HG03045 (cell line): ENCODE results near the gene HS3ST5.

Source experiments
- ATAC-seq: cut with Tn5 transposase; IDR thresholded peaks from one replicate; pipeline ENCODE4 v1.9.1; 2021; ENCODE audit warnings: mild to moderate bottlenecking, moderate library complexity; ENCODE audit not compliant: unreplicated experiment

The HS3ST5 gene

DNA sequence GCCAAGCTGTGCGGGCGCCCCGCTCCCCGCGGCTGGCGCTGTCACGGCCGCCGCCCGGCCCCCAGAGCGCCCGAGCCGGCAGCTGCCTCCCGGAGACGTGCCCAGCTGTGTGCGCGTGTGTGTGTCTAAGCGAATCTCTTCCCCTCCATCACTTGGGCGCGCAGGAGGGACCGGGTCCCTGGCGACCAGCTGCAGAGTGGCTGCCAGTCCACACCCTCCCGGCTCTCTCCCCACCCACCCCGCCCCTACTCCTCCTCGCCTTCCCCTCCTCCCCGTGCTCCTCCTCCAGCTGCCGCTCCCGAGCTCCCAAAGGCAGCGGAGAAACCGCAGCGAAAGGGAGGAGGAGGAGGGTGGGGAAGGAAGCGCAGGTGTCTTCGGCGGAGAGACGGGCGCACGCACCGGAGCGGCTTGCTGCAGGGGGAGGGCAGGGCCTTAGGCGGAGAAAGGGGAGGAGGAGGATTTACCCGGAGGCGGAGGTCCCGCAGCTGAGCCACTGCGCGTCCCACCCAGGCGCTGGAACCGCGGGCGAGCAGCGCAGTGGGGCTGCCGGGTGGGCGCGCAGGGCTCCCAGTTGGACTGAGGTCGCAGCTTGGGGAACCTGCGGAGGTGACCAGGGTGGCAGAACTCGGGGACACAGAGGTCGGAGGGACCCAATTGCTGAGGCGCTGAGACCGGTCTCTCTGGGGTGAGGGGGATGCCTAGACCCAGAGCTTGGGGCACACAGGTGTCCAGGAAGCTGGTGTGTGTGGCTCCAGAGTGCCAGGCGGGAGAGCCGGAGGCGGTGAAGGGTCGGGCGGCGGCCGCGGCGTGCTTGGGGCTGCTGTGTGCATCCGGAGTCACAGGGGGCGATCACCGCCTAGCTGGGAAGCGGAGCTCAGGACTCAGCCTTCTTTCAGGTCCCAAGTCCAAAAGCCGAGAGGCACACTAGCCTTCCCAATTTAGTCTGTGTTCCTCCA, at the start of gene HS3ST5:
Gene HS3ST5 (minus strand): TSS at position 198 of the 956 bp plus-strand sequence. CDS start 280,178 bp downstream, outside the sequence.
- no peak for ATAC-seq

DNA sequence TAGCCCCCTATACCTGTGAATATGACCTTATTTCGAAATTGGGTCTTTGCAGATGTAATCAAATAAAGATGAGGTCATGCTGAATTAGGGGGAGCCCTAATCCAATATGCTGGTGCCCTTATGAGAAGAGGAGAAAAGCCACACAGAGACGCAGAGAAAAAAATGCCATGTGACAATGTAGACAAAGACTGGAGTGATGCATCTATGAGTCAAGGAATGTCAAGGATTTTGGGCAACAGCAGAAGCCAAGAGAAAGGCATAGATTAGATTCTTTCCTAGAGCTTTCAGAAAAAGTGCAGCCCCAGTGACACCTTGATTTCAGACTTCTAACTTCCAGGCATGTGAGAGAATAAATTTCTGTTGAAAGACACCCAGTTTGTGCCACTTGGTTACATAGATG, 47.4 kb upstream of the HS3ST5 start:
- ATAC-seq = no peak

- ATAC-seq = no peak
These were observed 46.3 kb upstream of the HS3ST5 start for GRCh38 chr6:114389111-114389510.

- no peak for ATAC-seq
These were observed 39.6 kb upstream of the HS3ST5 start for GRCh38 chr6:114382406-114382805.

GRCh38 chr6:114377881-114378280, 35.1 kb upstream of the HS3ST5 start:
- ATAC-seq = no peak

- ATAC-seq = no peak
These were observed 33.9 kb upstream of the HS3ST5 start for GRCh38 chr6:114376611-114377175.

GRCh38 chr6:114375541-114376192, 32.8 kb upstream of the HS3ST5 start:
- no peak for ATAC-seq

DNA sequence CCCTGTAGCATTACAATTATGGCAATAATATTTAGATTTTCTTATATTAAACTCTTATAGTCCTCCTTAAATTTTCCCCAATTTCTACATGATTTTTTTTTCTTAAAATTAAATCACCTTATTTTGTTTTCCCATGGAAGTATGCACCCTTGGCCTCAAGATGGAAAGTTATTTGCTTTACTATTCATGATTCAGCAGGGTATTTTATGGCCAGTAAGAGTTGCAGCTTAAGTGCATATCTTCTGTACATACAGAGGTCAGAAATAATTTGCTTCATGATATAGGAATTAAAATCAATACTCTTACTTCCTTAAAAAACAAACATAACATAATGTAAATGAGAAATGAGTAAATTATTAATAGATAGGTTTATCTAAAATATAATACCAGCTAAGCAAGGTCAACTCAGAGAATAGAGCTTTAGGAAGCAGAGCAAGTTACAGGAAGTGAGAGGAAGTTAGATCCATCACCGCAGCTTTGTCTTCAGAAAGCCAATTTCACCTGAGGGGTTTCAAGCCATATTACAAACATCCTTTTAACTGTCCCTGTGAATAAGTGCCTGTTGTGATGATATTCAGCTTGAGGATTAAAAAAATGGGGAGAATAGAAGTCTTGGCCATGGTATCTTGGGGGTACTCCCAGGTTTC, 24.6 kb upstream of the HS3ST5 start:
- ATAC-seq = no peak

- no peak for ATAC-seq
These were observed 24.1 kb upstream of the HS3ST5 start for GRCh38 chr6:114366899-114367298.

DNA sequence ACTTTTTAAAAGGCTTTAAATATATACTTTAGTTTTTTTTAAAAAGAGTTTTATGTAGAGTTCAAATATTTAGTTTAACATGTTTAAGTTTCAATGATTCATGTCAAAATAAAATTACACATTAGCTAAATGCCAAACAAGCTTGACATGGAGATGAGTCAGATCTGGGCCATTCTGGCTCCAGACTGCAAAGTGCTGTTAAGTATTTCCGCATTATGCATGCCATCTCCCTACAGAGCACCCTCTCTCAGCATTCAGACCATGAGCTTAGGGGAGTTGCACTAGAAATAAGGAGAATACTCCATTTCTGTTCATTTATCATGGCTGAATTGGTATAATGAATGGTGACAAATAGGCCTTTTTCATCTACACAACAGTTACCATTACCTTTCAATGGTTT, 21.5 kb upstream of the HS3ST5 start:
- ATAC-seq = no peak

DNA sequence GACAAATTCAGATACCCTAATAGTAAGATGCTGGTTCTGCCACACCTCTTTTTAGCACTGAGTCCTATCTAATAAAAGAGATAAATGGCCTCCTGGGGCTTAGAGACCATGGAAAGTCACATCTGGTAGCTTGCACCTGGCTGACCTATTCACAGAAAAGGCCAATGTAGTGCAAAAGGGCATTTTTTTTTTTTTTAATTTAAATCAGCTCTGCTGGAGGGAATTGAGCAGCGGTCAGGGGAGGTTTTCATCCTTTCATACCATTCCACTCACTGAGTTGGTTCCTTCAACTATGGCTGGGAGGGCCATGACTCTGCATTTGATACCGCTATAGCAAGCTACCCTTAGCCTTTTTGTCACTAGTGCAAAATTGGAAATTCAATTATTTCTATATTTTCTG, 20.1 kb upstream of the HS3ST5 start:
- ATAC-seq = no peak

GRCh38 chr6:114362396-114362795, 19.6 kb upstream of the HS3ST5 start:
- no peak for ATAC-seq

GRCh38 chr6:114361036-114361435, 18.2 kb upstream of the HS3ST5 start:
- ATAC-seq = no peak

DNA sequence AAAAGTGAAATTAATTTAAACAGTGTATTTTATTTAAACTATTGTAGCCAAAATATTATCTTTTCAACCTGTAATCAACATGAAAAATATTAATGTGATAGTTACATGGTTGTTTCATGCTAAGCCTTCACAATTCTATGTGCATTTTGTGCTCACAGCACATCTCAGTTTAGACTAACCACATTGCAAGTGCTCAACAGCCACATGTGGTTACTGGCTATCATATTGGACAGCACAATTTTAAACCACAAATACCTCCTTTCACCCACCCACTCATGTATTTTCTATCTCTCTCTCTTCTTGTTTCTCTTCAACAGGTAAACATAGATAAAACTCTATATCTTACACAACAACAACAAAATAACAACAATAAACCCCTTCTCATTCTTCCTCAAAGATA, 12.5 kb upstream of the HS3ST5 start:
- no peak for ATAC-seq

DNA sequence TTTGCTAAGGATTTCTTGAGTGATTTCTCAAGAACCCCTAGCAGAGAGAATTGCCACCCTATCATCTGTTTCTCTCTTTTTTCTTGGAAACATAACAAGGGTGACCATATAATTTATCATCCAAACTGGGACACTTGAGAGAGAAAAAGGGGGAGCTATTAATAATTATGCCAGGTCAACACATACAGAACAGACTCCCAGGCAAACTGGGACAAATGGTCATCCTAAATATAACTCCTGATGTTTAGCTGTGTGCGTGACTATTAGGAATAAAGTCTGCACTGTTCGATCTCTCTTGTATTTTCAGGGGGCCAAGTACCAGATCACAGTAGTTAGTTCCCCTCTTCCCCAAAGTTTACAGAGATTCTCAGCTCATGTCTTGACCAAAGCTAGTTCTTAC, 11.7 kb upstream of the HS3ST5 start:
- no peak for ATAC-seq

DNA sequence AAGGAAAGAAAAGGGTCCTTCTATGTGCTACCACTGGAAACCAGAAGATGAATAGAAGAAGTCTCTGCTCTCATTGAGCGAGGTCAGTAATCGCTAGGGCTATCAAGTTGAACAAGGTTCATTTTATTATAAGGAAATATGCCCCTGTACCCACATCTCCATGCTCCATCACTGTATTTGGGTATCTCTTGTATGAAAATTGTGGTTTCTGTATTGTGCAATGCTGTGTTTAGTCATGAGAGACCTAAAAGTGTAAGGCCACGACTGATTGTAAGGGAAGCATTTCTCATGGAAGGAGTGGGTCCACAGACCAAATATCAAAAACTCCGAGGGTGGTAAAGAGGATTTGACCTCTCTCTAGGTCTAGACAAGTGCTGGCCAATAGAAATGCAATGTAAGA, 3.6 kb upstream of the HS3ST5 start:
- ATAC-seq = no peak

DNA sequence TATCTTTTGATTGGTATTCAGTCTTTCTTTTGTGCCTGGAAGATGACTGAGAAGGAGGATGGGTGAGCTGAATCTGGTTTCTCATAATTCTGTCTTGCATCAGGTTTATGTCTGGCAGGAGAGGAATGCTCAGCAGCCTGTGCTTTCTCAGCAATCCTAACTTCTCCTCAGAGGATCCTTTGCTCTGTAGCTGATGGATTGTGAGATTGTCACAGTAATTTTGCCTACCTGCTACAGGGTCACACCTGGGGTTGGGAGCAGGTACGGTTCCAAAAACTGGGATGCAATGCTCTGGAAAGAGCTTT, 2.1 kb upstream of the HS3ST5 start:
- no peak for ATAC-seq

GRCh38 chr6:114344246-114344970, 1.6 kb upstream of the HS3ST5 start:
- ATAC-seq = no peak

- no peak for ATAC-seq
These were observed 940 bp upstream of the HS3ST5 start for GRCh38 chr6:114343782-114344144.

- ATAC-seq = no peak
These were observed 567 bp downstream of the HS3ST5 start for GRCh38 chr6:114342086-114342825.
